Stimulated activated CD4-positive, alpha-beta T cell treated with anti-CD3 and anti-CD28 coated beads, Interleukin-1b, Interleukin-23, amount 100 ng/mL, for 48 hours (primary cell): Measurements from ENCODE around the gene ST7L.
"Not testable (repeated sequence)": the region's sequence is repeated elsewhere in the genome, so short reads cannot be mapped to it uniquely, and the experiment has no call there.

Experiments
- DNase-seq: peaks from one replicate; pipeline ENCODE4 v3.0.0-alpha.2; 2020

Gene ST7L, protein sequence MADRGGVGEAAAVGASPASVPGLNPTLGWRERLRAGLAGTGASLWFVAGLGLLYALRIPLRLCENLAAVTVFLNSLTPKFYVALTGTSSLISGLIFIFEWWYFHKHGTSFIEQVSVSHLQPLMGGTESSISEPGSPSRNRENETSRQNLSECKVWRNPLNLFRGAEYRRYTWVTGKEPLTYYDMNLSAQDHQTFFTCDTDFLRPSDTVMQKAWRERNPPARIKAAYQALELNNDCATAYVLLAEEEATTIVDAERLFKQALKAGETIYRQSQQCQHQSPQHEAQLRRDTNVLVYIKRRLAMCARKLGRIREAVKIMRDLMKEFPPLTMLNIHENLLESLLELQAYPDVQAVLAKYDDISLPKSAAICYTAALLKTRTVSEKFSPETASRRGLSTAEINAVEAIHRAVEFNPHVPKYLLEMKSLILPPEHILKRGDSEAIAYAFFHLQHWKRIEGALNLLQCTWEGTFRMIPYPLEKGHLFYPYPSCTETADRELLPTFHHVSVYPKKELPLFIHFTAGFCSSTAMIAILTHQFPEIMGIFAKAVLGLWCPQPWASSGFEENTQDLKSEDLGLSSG

DNA sequence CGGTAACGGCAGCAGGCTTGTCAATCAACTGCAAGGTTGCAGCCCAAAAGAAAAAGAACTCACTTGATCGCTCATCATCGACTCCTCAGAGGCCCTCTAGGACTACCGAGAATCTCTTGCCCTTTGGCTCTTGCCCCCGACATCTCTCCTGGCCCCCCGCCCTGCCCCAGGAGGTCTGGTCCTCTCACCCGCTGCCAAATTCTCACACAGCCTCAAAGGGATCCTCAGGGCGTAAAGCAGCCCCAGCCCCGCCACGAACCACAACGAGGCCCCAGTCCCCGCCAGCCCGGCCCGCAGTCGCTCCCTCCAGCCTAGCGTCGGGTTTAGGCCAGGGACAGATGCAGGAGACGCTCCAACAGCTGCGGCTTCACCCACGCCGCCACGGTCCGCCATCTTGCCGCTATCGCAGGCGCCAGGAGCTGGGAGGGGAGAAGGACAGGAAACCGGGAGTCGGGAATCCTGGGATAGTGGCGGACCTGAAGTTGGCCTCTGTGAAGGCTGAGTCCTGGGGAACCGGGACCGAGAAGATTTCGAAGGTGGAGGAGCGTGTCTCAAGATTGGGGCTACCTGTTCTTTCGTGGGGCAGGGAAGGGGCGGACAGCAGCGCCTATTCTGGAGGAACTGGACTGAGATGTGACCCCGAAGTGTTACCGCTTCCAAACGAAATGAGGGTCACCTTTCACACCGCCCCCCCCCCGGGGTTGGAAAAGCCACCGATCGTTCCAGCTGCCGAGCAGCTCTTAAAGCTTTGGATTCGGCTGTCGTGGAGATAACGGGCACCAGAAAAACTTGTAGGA, at the start of gene ST7L:
ST7L (minus strand) TSS at position 421 of the 797 bp plus-strand sequence; CDS start at position 393, 28 bp downstream.
- peak; percentile 55 for DNase-seq

DNA sequence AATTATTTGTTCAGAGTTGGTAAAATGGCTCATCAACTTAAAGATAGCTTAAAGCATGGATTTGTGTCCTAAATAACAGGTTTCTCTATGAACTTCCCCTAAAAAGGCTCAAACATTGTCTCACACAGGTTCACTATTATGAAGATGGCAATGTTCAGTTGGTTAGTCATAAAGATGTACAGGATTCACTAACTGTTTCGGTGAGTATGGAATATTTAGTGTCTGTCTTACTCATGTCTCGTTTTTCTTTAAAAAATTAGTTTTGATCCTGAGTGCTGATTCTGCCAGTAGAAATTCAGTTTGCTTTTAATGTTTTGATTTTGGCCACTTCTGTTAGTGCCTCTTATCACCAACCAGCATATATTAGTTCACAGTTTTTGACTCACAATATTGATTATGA, 48.0 kb upstream of the ST7L start:
- no peak for DNase-seq

DNA sequence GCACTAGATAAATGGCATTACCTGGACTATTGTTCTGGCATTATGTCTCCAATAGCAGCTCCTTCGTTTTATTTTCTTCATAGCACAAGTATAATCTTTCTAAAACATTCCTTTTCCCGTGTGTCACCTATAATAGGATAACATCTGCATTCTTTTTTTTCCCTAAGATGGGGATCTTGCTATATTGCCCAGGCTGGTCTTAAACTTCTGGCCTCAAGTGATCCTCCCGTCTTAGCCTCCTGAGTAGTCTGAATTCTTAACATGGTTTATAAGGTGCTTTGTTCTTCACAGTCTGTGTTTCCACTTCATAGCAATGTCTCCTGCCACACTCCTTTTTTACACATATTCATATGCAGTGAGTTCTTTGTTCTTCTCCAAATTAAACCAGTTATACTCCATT, 46.9 kb upstream of the ST7L start:
- no peak for DNase-seq

DNA sequence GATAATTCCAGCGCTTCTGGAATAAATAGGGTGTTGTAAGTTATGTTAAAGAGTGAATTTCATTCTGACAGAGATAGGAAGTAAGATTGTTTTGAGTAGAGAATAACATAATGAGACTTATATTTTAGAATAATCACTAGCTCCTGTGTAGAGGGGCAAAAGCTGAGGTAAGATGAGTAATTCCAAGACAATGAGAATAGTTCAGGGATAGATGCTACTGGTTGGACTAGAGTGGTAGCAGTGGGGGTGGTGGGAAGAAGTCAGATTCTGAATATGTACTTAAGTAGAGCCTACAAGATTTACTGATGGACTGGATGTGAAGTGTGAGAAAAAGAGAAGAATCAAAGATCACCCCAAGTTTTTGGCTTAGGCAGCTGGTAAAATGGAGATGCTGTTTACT, 32.3 kb upstream of the ST7L start:
- DNase-seq: no peak

DNA sequence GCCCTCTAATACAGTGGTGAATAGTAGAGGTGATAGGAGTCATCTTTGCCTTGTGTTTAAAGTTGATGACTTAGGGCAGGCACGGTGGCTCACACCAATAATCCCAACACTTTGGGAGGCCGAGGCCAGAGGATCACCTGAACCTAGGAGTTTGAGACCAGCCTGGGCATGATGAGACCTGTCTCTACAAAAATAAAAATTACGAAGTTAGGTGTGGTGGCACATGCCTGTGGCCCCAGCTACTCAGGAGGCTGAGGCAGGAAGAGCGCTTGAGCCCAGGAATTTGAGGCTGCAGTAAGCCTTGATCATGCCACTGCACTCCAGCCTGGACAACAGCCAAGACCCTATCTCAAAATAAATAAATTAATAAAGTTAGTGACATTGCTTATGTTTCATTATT, 27.3 kb upstream of the ST7L start:
- DNase-seq: no peak

DNA sequence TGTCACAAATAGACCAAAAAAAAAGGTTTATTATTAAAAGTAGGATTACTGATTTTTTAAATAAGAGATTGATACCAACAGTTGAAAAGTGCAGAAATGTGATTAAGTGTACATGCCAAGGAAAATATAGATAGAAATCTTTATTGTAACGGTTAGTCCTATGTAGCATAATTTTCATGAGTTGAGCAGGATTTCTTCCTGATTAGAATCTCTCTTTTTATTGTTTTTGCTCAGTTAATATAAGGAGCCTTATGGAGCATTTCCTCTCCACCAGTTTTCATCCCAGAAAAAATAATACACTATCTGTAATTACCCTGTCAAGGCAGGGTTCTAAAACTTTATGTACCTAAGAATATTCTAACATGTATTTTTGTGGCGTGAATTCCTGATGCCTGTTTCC, 24.1 kb upstream of the ST7L start:
- no peak for DNase-seq

DNA sequence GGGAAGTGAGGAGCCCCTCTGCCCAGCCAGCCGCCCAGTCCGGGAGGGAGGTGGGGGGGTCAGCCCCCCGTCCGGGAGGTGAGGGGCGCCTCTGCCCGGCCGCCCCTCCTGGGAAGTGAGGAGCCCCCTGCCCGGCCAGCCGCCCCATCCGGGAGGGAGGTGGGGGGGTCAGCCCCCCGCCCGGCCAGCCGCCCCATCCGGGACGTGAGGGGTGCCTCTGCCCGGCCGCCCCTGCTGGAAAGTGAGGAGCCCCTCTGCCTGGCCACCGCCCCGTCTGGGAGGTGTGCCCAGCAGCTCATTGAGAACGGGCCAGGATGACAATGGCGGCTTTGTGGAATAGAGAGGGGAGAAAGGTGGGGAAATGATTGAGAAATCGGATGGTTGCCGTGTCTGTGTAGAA, 21.5 kb upstream of the ST7L start:
- DNase-seq: not testable (repeated sequence)

DNA sequence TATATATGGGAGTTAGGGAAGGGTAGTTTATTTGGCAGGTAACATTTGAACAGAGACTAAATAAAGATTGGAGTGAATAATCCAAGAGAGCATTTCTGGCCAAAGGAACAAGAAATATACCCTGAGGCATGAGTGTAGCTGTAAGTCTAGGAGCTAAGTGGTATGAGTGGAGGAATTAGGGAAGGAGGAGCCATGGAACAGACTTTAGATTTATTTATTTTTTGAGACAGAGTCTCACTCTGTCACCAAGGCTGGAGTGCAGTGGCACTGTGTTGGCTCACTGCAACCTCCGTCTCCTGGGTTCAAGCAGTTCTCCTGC, 19.1 kb upstream of the ST7L start:
- DNase-seq: no peak

DNA sequence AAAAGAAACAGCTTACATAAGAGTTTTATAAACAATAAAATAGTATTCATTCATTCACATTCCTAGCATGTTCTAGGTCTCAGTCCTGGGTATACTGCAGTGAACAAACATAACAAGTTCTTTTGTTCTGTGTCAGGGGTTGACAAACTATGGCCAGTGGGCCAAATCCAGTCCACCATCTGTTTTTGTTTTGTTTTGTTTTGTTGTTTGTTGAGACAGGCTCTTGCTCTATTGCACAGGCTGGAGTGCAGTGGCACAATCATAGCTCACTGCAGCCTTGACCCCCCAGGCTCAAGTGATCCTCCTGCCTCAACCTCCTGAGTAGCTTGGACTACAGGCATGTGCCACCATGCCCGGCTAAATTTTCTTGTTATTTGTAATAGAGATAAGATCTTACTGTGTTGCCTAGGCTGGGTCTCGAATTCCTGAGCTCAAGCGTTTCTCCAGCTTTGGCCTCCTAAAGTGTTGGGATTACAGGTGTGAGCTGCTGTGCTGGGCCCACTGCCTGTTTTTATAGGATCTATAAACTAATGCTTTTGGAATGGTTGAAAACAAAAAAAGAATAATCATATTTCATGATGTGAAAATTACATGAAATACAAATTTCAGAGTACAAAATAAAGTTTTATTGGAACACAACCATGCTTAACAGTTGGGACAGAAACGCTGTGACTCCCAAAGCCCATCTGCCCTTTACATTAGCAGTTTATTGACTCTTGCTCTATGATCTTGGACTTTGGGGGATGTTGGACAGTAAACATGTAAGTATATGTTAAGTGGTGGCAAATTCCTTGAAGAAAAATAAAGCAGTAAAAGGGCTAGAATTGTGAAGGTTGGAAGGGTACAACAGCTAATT, 18.5 kb upstream of the ST7L start:
- no peak for DNase-seq

DNA sequence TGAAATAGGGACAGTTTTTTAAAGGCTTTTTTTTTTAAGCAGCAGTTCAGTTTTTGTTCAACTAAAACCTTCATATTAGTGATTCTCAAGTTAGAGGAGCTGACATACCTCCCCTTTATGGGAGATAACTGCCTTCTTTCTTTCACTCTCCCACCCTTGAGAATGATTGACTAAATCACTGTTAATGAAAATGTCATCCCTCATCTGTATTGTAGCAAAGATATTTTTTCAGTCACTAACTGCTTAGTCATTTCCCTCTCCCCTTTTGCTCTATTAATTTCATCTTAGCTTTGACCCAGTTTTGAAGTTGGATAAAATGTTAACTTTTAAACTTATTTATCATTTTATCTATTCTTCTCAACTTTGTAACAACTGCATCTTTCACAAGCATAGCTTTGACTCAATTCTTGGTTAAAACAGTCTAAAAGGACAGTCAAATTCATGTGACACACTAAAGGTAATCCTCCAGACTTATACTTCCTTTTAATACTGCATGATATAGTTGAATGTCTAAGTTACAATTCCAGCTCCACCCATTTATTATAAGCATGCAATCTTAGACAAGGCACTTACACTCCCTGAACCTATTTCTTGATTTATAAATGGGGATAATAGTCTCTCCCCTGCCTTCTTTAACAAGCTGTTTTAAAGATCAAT, 17.8 kb upstream of the ST7L start:
- DNase-seq: no peak

DNA sequence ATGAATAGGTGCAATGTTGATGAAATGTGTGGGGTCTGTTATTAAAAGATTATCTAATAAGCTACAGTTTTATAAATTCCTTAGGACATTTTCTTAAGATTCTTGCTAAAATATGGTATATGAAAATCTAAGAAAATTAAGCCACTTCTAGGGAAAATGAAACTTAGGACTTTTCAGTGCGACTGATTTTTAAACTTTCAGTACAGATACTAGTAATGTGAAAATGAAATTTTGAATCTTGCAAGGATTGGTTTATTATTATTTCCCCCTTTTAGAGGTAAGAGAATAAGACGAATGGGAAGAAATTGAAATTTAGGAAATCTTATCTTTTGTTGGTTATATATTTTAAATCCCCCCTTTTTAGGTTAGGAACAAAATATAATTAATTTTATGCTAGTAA, 17.1 kb upstream of the ST7L start:
- DNase-seq: no peak

DNA sequence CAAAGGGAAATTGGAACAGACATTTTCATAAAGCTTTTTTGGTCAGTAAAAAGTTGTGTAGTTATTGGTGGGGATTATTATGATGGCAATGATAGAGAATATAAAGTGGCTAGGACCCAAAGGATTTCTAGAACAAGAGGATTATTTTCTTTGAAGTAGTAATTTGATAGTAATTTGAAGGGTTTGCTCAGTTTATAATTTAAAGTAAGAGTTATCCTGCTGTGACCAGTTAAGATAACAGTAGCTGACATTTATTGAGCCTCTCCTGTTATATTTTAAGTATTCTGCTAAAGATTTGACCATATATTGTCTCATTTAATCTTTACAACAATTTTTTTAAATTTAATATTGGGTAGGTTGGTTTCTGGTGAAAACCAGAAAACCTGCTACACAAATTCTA, 15.4 kb upstream of the ST7L start:
- DNase-seq: no peak

DNA sequence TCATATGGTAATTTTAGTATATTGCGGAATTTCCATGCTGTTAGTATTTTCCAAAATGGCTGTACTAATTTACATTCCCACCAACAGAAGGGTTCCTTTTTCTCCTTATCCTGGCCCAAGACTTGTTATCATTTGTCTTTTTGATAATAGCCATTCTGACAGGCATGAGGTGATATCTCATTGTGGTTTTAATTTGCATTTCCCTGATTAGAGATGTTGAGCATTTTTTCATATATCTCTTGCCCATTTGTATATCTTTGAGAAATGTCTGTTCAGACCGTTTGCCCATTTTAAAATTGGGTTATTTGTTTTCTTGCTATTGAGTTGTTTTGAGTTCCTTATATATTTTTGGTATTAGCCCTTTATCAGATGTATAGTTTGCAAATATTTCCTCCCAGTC, 14.7 kb upstream of the ST7L start:
- no peak for DNase-seq

DNA sequence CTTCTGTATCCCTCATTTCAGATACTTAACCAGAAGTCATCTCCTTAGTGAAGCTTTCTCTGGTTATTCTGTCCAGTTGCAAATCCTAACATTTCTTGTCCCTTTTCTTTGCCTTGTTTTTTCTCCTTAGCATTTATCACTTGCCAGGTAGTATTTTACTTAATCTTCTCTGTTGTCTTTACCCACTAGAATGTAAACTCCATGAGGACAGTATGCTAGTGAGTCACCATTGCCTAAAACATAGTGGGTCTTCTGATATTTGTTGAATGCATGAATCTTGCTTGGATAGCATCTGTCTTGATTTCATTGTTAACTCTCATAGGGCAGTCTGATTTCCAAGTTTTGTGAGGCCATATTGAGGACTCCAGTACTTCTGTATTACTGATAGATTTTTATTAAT, 10.3 kb upstream of the ST7L start:
- no peak for DNase-seq

DNA sequence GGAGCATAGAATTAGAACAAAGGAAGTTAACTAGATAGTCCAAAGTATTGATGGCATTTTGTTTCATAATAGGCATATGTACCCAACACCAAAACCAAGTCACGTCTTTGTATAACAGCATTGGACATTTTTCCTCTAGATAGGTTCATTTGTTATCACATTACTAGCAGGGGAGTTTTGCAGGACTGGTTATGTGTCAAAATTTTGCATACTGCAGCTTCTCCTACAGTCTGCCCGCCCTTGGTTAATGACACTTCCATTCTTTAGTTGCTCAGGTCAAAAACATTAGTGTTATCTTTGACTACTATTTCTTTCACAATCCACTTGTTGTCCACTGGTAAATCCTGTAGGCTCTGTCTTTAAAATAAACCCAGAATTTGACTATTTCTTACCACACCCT, 9.6 kb upstream of the ST7L start:
- no peak for DNase-seq

DNA sequence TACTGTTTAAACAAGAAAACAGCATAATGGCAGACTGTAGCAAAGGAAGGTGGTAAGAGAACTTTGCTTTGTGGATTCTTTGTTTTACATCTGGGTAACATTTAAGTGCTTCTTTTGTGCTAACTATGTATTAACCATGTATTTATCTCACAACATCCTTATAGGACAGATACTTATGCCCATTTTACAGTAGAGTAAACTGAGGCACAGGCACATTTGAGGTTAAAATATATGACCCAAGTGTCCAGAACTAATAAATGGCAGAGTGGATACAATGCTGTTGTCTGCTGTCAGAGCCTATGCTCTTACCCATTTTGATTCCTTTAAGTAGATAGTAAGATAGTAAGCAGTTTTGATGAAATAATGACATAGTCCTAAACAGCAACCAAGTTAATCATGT, 7.9 kb upstream of the ST7L start:
- no peak for DNase-seq

DNA sequence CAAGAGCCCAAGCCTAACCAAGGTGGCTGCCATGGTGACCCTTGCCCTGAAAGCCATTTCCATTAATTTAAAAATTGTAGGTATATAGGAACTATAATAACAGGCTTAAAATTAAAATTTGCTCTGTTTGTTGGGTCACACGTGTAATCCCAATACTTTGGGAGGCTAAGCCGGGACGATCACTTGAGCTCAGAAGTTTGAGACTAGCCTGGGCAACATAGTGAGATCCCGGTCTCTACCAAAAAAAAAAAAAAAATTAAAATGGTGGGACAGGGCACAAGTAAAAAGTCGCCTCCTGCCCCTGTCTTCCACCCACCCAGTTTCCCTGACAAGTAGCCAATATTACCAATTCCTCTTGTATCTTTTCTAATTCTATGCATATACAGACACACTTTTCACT, 7.3 kb upstream of the ST7L start:
- no peak for DNase-seq

DNA sequence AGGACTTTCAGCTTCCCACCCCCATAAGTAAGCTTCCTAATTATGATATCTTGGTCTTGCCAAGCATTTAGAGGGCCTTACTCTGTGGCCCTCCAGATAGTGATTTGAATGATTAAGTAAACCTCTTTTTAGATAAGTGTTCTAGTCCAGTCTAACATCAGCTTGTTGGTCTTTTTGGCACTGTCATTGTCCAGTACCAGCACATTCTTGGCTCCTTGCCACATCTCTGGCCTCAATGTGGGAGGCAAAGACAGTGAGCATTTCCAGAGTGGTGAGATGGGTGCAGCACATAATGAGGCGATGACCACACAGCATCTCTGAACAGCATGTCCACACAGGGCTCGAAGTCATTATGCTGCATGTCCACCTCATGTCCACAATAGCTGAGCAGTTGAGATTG, 6.8 kb upstream of the ST7L start:
- DNase-seq: no peak

DNA sequence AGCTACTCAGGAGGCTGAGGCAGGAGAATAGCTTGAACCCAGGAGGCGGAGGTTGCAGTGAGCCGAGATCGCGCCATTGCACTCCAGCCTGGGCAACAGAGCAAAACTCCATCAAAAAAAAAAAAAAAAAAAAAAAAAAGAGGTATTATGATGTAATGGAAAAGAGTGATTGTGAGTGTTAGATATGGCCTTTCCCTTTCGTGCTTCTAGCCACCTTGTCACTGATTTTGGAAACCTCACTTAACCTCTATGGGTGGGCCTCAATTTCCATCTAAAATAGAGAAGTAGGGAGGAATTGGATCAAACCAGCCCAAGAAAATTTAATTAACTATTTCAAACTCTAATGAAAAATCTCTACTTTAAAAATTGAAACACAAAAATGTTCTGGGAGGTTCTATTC, 5.6 kb upstream of the ST7L start:
- not testable (repeated sequence) for DNase-seq

DNA sequence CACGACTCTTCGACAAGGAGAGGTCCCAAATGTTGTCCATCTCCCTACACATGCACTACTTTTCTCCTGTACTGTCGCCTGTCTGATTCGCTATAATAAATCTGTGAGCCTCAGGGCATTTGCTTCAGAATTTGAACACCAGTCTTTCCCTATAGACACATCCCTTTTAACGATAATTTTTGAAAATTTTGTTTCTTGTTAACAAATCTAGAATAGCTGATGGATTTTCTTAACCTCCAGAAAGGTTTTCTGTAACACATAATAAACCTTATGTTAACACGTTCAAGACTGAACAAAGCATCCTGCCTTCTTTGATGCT, 1.4 kb upstream of the ST7L start:
- no peak for DNase-seq

DNA sequence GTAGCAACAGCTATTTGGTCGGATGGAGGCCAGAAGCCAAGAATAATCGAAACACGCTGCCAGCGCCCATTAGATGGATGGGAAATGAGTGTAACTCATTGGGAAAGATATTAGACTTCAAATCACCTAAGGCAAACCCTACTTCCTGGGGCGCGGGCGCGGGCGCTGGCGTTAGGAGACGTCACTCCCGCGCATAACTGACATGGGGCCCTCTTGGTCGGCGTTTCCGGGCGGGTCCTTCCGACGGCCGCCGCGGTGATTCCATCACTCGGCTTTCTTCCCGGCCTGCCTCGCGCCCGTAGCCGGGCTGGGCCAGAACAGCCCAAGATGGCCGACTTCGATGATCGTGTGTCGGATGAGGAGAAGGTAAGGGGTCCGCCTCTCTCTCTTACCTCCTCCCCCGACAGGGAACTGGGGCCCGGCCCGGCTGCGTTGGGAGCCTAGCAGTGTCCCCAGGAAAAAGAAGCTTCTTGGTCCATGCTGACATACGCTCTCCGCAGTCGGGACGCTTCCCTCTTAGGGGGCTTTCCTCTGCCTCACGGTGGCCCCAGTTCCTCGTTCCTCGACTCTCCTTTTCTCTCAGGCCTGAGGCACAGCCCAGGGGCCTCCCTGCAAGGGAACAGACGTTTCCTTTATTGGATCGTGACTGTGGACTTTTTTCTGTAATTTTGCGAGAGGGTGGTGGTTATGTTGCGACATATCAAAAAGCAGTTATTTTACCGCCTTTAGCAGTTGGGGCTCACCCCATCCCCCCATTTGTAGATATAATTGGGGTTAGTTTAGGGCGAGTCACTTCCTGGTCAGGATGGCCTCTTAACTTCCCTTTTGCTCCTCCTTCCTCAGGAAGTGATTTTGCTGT, 806 bp upstream of the ST7L start, which contains the start of gene CAPZA1:
CAPZA1 (plus strand) TSS at position 315 of the 859 bp plus-strand sequence; CDS start at position 328, 13 bp downstream.
- peak; percentile 93 for DNase-seq
